Prostate gland (tissue), 2 donors: ENCODE data around the gene MRGPRD. TPM values are rescaled to one million over a fixed set of nuclear protein-coding genes. Genes with fewer than 3 reads are reported as not detected.

Experiments used
- DNase-seq: peaks from one replicate; pipeline ENCODE4 v3.0.0-alpha.2; 2019; ENCODE audit warnings: low spot score
- H3K27ac ChIP-seq, 2 donors: fragments of 200-600 bp; sonication (generic); 2 replicates each; pipeline ENCODE4 v1.5.1; 2017 to 2019
- H3K27me3 ChIP-seq: fragments of 200-600 bp; sonication (generic); replicated peaks from 2 replicates; pipeline ENCODE4 v1.5.1; 2019; ENCODE audit not compliant: insufficient read depth
- H3K36me3 ChIP-seq, 2 donors: fragments of 200-600 bp; sonication (generic); 1 replicate in 1 of 2; 2 replicates in 1 of 2; pipeline versions ENCODE4 v1.5.1 to v1.8.1; 2017 to 2019
- H3K4me1 ChIP-seq: fragments of 200-600 bp; sonication (generic); replicated peaks from 2 replicates; pipeline ENCODE4 v1.5.1; 2019
- H3K4me3 ChIP-seq, 2 donors: fragments of 200-600 bp; sonication (generic); 2 replicates each; pipeline ENCODE4 v1.5.1; 2017 to 2019
- H3K9me3 ChIP-seq: fragments of 200-600 bp; sonication (generic); 2 replicates; pipeline ENCODE4 v1.5.1; 2017
- POLR2A ChIP-seq: fragments of 450-650 bp; IDR thresholded peaks from one replicate; pipeline ENCODE4 v1.6.1; 2016; ENCODE audit warnings: antibody characterized with exemption, mild to moderate bottlenecking
- POLR2AphosphoS5 ChIP-seq: sonication (generic); formaldehyde crosslinking; IDR thresholded peaks from one replicate; pipeline ENCODE4 v1.6.1; 2017; ENCODE audit warnings: antibody characterized with exemption
- WGBS: methylation state at CpG from one replicate; pipeline ENCODE4 v1.1.5; 2018; 5-methylcytosine and 5-hydroxymethylcytosine counted together
- intact Hi-C: fragments of 100-400 bp; cut with DNase I; formaldehyde crosslinking; loops from one replicate; pipeline ENCODE4 v1.14.2; 2022
- total RNA-seq, 2 donors: library from RNA; depleted of rRNA; stranded (reverse); fragments of >200 nt; gene quantifications; one replicate each; pipeline ENCODE4 v1.1.0, GENCODE V29; 2016
- TF ChIP-seq, protein P1 (sequence below), 4 experiments: fragments of 200-600 bp in 2 of 4; fragments of 450-650 bp in 2 of 4; sonication (generic) in 2 of 4; IDR thresholded peaks; 1 replicate in 3 of 4; 2 replicates in 1 of 4; pipeline ENCODE4 v1.5.1; 2016 to 2019; ENCODE audit warnings: antibody characterized with exemption in 4 of 4, mild to moderate bottlenecking in 2 of 4, moderate library complexity in 2 of 4

MRGPRD gene
- total RNA-seq, 2 donors from 2014 or later, result not detected

GRCh38 chr11:69010361-69010891, 29.6 kb upstream of the MRGPRD start:
- no peaks in the 10 kb centered on the region for H3K27me3 ChIP-seq
- 42% methylated on average over 9 of the region's 9 CpGs for WGBS

GRCh38 chr11:69009441-69010211, 28.8 kb upstream of the MRGPRD start:
- TF ChIP-seq POLR2A, result no peak
- no peak for TF ChIP-seq POLR2AphosphoS5
- TF ChIP-seq, protein P1, sequence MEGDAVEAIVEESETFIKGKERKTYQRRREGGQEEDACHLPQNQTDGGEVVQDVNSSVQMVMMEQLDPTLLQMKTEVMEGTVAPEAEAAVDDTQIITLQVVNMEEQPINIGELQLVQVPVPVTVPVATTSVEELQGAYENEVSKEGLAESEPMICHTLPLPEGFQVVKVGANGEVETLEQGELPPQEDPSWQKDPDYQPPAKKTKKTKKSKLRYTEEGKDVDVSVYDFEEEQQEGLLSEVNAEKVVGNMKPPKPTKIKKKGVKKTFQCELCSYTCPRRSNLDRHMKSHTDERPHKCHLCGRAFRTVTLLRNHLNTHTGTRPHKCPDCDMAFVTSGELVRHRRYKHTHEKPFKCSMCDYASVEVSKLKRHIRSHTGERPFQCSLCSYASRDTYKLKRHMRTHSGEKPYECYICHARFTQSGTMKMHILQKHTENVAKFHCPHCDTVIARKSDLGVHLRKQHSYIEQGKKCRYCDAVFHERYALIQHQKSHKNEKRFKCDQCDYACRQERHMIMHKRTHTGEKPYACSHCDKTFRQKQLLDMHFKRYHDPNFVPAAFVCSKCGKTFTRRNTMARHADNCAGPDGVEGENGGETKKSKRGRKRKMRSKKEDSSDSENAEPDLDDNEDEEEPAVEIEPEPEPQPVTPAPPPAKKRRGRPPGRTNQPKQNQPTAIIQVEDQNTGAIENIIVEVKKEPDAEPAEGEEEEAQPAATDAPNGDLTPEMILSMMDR (IDR thresholded peaks at IDR 0.05), result no peak
- no peak for DNase-seq
- 57% methylated on average over 16 of the region's 16 CpGs for WGBS
- Histone ChIP-seq H3K27ac (peak overlapping the region; percentile 84 to 87), H3K4me3 (no peak overlapping the region), H3K4me1 (peaks cover 3% of the 10 kb centered on the region), H3K36me3 (no peaks in the 10 kb centered on the region), H3K27me3 (no peaks in the 10 kb centered on the region), H3K9me3 (no peaks in the 10 kb centered on the region)
- intact Hi-C loops, result loop anchor here (2.0 to 5.0 kb wide), 3 partner anchors 67 to 633 kb away; partner anchors contain the start of gene CCND1

More at GRCh38 chr11:69010361-69010891, 29.6 kb upstream of the MRGPRD start:
- H3K4me3 ChIP-seq, result peak overlapping the region; percentile 36 to 37
- no peaks in the 10 kb centered on the region for H3K9me3 ChIP-seq
- no peak for DNase-seq
- no peaks in the 10 kb centered on the region for H3K36me3 ChIP-seq
- intact Hi-C loops, result loop anchor here (5.0 kb wide), 2 partner anchors 68 to 632 kb away; partner anchors contain the start of gene CCND1
- H3K4me1 ChIP-seq, result no peaks in the 10 kb centered on the region
- TF ChIP-seq, protein P1 (IDR thresholded peaks at IDR 0.05), result no peak
- TF ChIP-seq POLR2AphosphoS5, result no peak
- no peak for TF ChIP-seq POLR2A
- H3K27ac ChIP-seq, result peak overlapping the region; percentile 84 to 87

GRCh38 chr11:69008737-69009440, 28.1 kb upstream of the MRGPRD start:
- Histone ChIP-seq H3K9me3 (no peaks in the 10 kb centered on the region), H3K4me3 (no peak overlapping the region), H3K4me1 (peaks cover 3% of the 10 kb centered on the region), H3K27me3 (no peaks in the 10 kb centered on the region), H3K36me3 (no peaks in the 10 kb centered on the region), H3K27ac (peak overlapping the region; percentile 84 to 87)
- 48% methylated on average over 16 of the region's 17 CpGs for WGBS
- no peak for DNase-seq
- TF ChIP-seq, protein P1 (IDR thresholded peaks at IDR 0.05), result no peak
- TF ChIP-seq POLR2A (no peak), POLR2AphosphoS5 (peak; percentile 29)
- intact Hi-C loops, result loop anchor here (2.0 kb wide), 1 partner anchor 78 kb away; no protein-coding TSS in a partner anchor

DNA sequence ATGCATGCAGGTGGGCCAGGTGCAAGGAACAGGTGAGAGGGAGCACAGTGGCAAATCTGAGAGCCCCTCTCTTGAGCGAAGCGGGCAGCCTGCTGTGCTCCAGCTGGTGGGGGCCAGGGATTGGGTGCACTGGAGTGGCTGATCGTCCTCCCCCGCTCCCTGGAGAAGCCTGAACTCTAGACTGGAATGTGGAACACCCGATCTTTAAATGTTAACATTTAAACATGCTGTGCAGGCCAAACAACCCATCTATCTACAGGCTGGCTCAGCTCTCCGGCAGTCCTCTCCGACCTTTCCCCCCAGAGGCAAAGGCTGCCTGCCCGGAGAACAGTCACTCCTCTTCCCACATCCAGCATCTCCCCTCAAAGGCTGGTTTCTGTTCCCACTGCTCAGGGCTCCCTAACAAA, 27.2 kb upstream of the MRGPRD start:
- Histone ChIP-seq H3K27me3 (no peaks in the 10 kb centered on the region), H3K36me3 (no peaks in the 10 kb centered on the region), H3K4me1 (peaks cover 3% of the 10 kb centered on the region), H3K27ac (peak overlapping the region; percentile 84 to 87), H3K9me3 (no peaks in the 10 kb centered on the region), H3K4me3 (no peak overlapping the region)
- WGBS, result 59% methylated on average over 8 of the region's 8 CpGs
- no peak for DNase-seq
- no peak for TF ChIP-seq POLR2A
- intact Hi-C loops, result loop anchor here (2.0 kb wide), 1 partner anchor 79 kb away; no protein-coding TSS in a partner anchor

GRCh38 chr11:69006816-69007215, 26.0 kb upstream of the MRGPRD start:
- Histone ChIP-seq H3K4me1 (peaks cover 3% of the 10 kb centered on the region), H3K27me3 (no peaks in the 10 kb centered on the region), H3K27ac (no peak overlapping the region), H3K36me3 (no peaks in the 10 kb centered on the region), H3K9me3 (no peaks in the 10 kb centered on the region), H3K4me3 (no peak overlapping the region)
- WGBS, result 77% methylated on average over 12 of the region's 12 CpGs
- DNase-seq, result no peak
- TF ChIP-seq POLR2AphosphoS5, result no peak
- TF ChIP-seq, protein P1 (IDR thresholded peaks at IDR 0.05), result no peak
- TF ChIP-seq POLR2A, result no peak
- intact Hi-C loops, result no loop called here
